Epithelial cell of esophagus (primary cell): ENCODE results near the gene ATP6V1F.

ENCODE experiments used
- DNase-seq: peaks from one replicate; pipeline ENCODE4 v3.0.0; 2010; ENCODE audit warnings: low read depth
- H3K4me3 ChIP-seq: 2 replicates; pipeline ENCODE4 v1.5.1; 2011; ENCODE audit warnings: mild to moderate bottlenecking, low read length, control low read depth
- TF ChIP-seq, protein P1 (sequence below): IDR thresholded peaks from 2 replicates; pipeline ENCODE4 v1.5.1; 2011; ENCODE audit warnings: low read depth, mild to moderate bottlenecking, low read length, control low read depth, inconsistent platforms; ENCODE audit not compliant: insufficient read depth; ENCODE audit errors: missing control alignments

Gene ATP6V1F

DNA sequence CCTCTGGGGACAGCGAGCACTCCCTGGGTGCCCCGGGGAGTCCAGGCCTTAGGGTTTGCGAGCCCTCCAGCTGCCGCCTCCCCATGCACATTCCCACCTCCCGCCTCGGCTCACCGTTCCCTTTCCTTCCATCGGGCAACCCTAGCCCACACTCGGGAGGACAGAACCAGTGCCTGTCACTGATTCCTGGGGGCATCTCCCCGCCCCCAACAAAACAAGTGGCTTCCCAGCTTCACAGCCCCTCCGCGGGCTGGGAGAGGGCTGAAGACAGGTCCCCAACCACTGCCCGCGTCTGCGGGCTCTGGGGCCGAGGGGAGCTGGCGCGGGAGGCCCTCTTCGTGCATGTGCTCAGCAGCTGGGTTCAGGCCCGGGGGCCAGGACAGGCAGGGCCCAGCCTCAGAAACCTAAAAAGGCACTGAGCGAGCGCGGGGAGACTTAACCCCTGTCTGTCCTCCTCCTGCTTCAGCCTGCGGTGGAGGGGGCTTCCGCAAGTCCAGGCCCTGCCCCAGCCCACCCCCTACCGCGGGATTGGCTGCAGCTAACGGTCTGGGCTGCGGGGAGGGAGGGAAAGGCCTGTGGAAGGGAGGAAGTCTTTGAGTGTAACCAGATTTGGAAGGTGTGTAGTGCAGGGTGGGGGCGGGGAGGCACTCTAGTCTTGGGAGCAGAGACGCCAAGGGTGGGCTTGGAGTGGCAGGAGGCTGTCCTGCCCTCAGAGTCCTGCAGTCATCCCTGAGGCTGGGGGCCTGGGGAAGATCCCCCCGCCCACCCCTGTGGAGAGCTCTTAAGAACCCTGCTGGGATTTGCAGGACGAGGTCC lies 31.3 kb upstream of the ATP6V1F start:
- H3K4me3 ChIP-seq: no peak overlapping the region
- TF ChIP-seq, protein P1, sequence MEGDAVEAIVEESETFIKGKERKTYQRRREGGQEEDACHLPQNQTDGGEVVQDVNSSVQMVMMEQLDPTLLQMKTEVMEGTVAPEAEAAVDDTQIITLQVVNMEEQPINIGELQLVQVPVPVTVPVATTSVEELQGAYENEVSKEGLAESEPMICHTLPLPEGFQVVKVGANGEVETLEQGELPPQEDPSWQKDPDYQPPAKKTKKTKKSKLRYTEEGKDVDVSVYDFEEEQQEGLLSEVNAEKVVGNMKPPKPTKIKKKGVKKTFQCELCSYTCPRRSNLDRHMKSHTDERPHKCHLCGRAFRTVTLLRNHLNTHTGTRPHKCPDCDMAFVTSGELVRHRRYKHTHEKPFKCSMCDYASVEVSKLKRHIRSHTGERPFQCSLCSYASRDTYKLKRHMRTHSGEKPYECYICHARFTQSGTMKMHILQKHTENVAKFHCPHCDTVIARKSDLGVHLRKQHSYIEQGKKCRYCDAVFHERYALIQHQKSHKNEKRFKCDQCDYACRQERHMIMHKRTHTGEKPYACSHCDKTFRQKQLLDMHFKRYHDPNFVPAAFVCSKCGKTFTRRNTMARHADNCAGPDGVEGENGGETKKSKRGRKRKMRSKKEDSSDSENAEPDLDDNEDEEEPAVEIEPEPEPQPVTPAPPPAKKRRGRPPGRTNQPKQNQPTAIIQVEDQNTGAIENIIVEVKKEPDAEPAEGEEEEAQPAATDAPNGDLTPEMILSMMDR: no peak
- DNase-seq: no peak

DNA sequence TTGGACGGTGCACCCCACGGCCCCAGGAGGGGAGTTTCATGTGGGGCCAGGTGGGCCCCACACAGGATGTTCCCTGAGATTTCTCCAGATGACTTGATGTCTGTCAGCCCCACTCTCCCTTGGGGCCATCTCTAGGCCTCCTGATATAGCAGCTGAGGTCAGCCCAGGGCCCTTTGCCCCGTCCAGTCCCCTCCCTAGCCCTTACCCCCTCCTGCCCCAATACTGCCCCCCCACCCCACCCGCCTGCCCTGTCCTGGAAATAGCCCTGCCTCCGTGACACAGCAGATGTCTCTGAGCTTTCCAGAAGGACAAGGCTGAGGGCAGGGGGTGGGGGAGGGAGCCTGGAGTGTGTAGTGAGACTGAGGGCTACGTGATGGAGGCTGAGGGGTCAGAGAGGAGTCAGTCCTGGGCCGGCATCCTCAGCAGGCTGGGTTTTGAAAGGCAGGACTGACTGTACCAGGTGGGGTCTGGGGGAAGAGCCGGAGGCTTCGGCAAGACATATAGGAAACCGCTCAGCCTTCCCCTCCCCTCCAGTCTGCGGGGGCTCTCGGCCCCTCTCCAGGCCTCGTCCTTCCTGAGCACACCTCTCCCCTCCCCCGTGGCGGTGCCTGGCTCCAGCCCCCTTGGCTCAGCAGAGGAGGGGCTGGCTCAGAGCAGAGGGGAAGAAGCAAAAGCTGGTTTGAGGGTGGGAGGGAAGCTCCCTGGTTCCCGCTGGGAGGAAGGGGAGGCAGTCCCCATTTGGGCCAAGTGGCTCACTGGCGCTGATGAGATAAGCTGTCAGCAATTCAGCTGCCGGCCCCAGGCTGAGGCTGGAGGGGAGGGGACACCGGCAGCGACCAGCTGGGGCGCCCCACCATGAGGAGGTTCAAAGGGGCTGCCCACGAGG lies 30.4 kb upstream of the ATP6V1F start:
- TF ChIP-seq, protein P1: no peak
- H3K4me3 ChIP-seq: no peak overlapping the region

DNA sequence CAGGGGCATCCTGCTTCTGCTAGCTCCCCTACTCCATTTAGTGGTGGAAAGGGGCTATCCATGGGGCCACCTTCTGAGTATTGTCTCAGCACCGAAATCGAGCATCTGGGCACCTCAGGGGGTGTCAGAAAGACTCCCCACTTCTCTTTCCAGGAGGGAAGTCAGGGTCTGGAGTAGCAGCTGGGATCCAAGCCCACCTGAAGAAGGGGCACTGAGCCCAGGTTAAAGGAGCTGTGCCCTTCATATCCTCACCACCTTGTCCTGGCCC lies 29.8 kb upstream of the ATP6V1F start:
- DNase-seq: no peak
- H3K4me3 ChIP-seq: no peak overlapping the region
- TF ChIP-seq, protein P1: no peak

More for the DNA sequence above, 30.4 kb upstream of the ATP6V1F start:
- DNase-seq: no peak

DNA sequence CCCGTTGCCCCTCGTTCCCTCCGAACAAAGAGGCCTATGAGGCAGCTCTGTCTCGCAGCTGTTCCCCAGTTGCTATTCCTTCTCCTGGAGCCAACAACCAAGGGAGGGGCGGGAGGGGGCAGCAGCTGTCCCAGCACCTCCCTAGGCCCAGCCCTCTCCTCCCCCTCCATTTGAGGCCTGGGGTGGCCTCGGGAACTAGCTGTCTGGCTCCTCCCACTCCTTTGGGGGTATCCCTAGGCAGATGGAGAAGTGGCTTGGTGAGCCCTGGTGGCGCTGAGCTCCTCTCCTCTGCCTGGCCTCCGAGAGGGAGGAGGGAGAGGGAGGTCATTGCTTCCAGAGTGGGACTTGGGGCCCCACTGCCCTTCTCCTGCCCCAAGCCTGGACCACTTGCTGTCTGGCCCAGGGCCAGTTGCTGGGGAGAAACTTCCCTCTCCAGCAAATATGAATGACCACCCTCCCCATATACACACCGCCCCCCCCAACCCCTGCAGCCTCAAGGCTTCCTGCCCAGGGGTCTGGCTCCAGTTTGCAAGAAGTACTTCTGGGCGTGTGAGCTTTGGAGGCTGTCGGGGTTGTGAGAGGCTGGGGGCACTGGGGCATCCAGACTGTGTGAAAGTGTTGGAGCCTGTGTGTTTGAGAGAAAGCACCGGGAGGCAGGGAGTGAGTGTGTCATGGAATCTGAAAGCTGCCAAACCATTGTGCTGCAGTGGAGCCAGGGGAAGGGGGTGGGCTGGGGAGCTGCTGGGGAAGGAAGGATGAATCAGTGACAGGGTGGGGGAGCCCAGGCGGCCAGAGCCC lies 29.3 kb upstream of the ATP6V1F start:
- peak; percentile 40 for DNase-seq
- no peak overlapping the region for H3K4me3 ChIP-seq
- TF ChIP-seq, protein P1: no peak

DNA sequence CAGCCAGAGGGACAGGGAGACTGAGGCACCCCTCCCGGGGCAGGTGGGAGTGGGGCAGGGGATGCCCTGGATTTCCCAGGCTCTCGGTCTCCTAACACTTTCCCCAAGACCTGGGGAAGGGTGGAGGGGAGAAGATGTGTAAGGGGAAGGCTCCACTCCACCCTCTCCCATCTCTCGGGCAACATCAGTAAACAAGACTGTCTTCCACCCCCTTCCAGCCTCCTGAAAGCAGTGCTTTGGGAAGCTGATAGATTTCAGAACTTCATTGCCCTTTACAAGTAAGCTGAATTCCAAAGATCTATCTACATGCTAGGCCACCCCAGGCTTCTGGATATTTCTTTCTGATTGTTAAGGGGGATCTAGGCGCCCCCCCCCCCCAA lies 28.7 kb upstream of the ATP6V1F start:
- no peak overlapping the region for H3K4me3 ChIP-seq
- TF ChIP-seq, protein P1: no peak
- no peak for DNase-seq

DNA sequence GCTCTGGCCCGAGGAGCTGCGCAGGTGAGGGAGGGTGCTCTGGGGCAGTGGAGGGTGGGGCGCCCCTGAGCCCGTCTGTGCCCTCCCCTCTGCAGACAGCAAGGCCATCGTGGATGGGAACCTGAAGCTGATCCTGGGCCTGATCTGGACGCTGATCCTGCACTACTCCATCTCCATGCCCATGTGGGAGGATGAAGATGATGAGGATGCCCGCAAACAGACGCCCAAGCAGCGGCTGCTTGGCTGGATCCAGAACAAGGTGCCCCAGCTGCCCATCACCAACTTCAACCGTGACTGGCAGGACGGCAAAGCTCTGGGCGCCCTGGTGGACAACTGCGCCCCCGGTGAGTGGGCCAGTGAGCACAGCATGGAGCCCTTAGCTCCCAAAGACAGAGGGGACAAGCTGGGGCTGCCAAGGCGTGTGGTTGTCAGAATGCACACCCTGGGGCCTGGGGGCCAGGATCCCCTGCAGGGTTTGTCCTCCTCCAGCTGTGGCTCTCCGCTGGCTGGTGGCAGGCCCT lies 27.4 kb upstream of the ATP6V1F start:
- TF ChIP-seq, protein P1: no peak
- no peak for DNase-seq
- H3K4me3 ChIP-seq: no peak overlapping the region
